NB4 (cell line): ENCODE data around the gene OR8S1.
A peak's percentile ranks its signal among the peaks of the same experiment; 100 is the strongest.
"Not testable (repeated sequence)": the region's sequence is repeated elsewhere in the genome, so short reads cannot be mapped to it uniquely, and the experiment has no call there.

Experiments
- DNase-seq: peaks from one replicate; pipeline ENCODE4 v3.0.0; 2010; ENCODE audit warnings: low read depth
- H3K4me3 ChIP-seq: one replicate; pipeline ENCODE4 v1.5.1; 2011; ENCODE audit warnings: mild to moderate bottlenecking, low read depth, low read length, moderate library complexity
- MYC ChIP-seq: IDR thresholded peaks from 2 replicates; pipeline ENCODE4 v1.6.1; 2011; ENCODE audit warnings: low read depth, low read length
- POLR2A ChIP-seq: IDR thresholded peaks from 2 replicates; pipeline ENCODE4 v1.6.1; 2011; ENCODE audit warnings: mild to moderate bottlenecking; ENCODE audit not compliant: insufficient read length; ENCODE audit errors: extremely low read depth
- TF ChIP-seq, protein P1 (sequence below): IDR thresholded peaks from one replicate; pipeline ENCODE4 v1.5.1; 2012; ENCODE audit warnings: low read depth, low read length
- TF ChIP-seq, protein P2 (sequence below): IDR thresholded peaks from 2 replicates; pipeline ENCODE4 v1.6.1; 2011; ENCODE audit warnings: low read depth, low read length

Gene OR8S1

DNA sequence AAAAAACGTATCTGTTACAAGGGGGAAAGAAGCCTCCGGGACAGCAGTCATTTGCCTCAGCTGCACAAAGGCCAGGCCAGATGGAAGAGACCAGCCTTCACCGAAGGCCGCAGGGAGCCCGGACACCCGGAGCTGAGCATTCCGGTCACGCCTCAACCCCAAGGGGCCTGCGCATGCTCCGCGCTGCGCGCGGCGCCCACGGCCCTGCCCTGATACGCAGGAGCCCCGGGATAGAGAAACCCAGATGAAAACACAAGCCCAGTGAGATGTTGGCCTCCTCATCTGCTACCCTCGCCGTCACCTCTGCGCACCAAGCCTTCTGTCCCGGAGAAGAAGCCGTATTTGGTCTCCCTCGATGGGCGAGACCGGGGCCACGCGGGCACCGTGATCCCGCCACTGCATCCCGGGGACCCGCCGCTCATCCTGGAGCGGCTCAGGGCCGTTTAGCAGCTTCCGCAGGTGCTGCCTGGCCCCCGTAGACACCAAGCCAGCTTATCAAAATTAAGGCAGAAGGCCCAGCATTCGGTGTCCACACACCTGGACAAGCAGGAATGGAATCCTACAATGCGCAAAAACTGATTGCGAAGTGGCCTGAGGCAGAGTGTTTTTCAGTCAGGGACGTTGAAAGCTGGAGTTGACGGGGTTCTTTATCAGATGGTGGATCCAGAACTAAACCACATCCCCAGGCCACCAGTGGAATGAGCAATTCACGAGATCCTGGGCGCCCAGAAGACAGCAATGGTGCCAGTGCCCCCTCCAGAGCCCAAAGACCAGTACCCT lies 2.6 kb downstream of the OR8S1 start:
- TF ChIP-seq MYC (no peak), POLR2A (no peak)
- TF ChIP-seq, protein P1, sequence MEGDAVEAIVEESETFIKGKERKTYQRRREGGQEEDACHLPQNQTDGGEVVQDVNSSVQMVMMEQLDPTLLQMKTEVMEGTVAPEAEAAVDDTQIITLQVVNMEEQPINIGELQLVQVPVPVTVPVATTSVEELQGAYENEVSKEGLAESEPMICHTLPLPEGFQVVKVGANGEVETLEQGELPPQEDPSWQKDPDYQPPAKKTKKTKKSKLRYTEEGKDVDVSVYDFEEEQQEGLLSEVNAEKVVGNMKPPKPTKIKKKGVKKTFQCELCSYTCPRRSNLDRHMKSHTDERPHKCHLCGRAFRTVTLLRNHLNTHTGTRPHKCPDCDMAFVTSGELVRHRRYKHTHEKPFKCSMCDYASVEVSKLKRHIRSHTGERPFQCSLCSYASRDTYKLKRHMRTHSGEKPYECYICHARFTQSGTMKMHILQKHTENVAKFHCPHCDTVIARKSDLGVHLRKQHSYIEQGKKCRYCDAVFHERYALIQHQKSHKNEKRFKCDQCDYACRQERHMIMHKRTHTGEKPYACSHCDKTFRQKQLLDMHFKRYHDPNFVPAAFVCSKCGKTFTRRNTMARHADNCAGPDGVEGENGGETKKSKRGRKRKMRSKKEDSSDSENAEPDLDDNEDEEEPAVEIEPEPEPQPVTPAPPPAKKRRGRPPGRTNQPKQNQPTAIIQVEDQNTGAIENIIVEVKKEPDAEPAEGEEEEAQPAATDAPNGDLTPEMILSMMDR = no peak
- TF ChIP-seq, protein P2, sequence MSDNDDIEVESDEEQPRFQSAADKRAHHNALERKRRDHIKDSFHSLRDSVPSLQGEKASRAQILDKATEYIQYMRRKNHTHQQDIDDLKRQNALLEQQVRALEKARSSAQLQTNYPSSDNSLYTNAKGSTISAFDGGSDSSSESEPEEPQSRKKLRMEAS = no peak
- no peak overlapping the region for H3K4me3 ChIP-seq
- DNase-seq = no peak

- H3K4me3 ChIP-seq = no peak overlapping the region
- DNase-seq = no peak
- TF ChIP-seq, protein P2 = no peak
- TF ChIP-seq MYC (no peak), POLR2A (no peak)
- TF ChIP-seq, protein P1 = no peak
Observed at GRCh38 chr12:48532601-48533000, 7.2 kb downstream of the OR8S1 start.

DNA sequence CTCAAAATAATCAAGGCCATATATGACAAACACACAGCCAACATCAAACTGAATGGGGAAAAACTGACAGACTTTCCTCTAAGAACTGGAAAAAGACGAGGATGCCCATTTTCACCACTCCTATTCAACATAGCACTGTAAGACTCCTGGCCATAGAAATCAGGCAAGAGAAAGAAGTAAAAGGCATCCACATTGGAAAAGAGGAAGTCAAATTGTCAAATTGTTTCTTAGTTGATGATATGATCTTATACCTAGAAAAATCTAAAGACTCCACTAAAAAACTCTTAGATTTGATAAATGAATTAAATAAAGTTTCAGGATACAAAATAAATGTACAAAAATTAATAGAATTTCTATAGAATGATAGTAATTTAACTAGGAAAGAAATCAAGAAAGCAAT lies 11.2 kb downstream of the OR8S1 start:
- DNase-seq = no peak
- TF ChIP-seq MYC (no peak), POLR2A (no peak)
- TF ChIP-seq, protein P2 = no peak
- TF ChIP-seq, protein P1 = no peak
- no peak overlapping the region for H3K4me3 ChIP-seq

DNA sequence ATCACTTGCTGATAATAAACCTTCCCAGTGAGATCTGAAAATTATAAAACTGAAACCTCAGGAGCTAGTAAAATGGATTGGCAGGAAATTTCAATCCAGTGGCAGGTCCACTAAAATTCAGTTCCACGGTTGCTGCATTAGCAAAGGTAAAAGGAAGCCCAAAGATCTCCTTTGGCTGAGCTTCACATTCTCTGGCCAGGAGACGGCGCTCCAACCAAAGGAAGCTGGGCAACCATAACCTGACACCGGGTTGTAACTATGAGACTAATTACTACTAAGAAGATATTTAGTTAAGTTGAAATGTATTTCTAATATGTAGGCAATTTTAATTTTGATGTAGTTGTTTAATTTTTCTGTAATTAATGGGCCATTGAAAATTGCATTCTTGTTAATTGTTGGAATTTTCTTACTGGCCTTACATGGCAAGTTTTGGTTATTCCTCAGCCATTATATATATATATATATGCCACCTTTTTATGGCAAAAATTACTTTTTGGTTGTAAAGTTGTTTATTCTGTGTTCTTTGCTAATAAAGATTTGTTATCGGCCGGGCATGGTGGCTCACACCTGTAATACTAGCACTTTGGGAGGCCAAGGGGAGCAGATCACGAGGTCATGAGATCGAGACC lies 17.0 kb downstream of the OR8S1 start:
- DNase-seq = peak; percentile 63
- no peak overlapping the region for H3K4me3 ChIP-seq
- TF ChIP-seq, protein P1 = peak; percentile 84
- TF ChIP-seq POLR2A = no peak

DNA sequence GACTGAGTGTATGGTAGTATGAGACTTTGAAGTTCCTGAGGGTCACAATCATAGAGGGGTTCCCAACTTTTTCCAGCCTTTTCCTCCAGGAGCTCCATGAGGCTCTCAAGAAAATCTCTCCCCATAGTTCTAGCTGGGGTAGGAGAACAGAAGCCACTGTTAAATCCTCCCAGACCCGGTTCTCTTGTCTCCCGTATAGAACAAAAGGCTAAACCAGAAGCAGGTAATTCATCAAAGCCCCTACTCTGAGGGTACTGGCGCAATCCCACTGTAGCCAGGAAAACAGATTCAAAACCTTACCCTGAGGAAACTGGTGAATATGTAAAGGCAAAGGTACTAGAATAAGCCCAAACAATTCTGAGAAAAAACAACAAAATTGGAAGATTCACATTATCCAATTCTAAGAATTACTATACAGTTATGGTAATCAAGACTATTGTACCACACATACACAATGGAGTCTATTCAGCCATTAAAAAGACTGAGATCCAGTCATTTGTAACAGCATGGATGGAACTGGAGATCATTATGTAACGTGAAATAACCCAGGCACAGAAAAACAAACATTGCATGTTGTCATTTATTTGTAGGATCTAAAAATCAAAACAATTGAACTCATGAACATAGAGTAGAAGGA lies 20.5 kb downstream of the OR8S1 start:
- TF ChIP-seq, protein P2 = no peak
- TF ChIP-seq, protein P1 = no peak
- no peak for TF ChIP-seq POLR2A
- TF ChIP-seq MYC = no peak
- DNase-seq = no peak
- H3K4me3 ChIP-seq = no peak overlapping the region

DNA sequence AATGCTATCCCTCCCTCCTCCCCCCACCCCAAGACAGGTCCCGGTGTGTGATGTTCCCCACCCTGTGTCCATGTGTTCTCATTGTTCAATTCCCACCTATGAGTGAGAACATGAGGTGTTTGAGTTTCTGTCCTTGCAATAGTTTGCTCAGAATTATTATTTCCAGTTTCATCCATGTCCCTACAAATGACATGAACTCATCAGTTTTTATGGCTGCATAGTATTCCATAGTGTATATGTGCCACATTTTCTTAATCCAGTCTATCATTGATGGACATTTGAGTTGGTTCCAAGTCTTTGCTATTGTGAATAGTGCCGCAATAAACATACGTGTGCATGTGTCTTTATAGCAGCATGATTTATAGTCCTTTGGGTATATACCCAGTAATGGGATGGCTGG lies 21.6 kb downstream of the OR8S1 start:
- not testable (repeated sequence) for H3K4me3 ChIP-seq, DNase-seq

- not testable (repeated sequence) for DNase-seq, H3K4me3 ChIP-seq
Observed at GRCh38 chr12:48551636-48552035, 26.2 kb downstream of the OR8S1 start.

- DNase-seq, H3K4me3 ChIP-seq: not testable (repeated sequence)
Observed at GRCh38 chr12:48553666-48554343, 28.4 kb downstream of the OR8S1 start.
